Spleen (tissue), 11 donors: Measurements from ENCODE around the gene PLA2G6. TPM values are rescaled to one million over a fixed set of nuclear protein-coding genes. Genes with fewer than 3 reads are reported as not detected.
A peak's percentile ranks its signal among the peaks of the same experiment; 100 is the strongest.

Experiments
- DNase-seq: peaks from one replicate; pipeline ENCODE4 v3.0.0-alpha.2; 2020
- H3K27ac ChIP-seq, 8 donors: fragments of 200-600 bp; sonication (generic) in 7 of 8; 1 replicate in 4 of 8; 2 replicates in 4 of 8; pipeline versions ENCODE4 v1.5.0 to v1.8.0; 2016 to 2021; ENCODE audit warnings: inconsistent platforms in 4 of 8, mild to moderate bottlenecking in 4 of 8, moderate library complexity in 1 of 8
- H3K27me3 ChIP-seq, 7 donors: fragments of 200-600 bp; sonication (generic) in 6 of 7; replicated peaks in 1 of 7; 1 replicate in 4 of 7; 2 replicates in 3 of 7; pipeline versions ENCODE4 v1.5.0 to v1.8.0; 2016 to 2021; ENCODE audit warnings: inconsistent platforms in 3 of 7, mild to moderate bottlenecking in 1 of 7
- H3K36me3 ChIP-seq, 6 donors: fragments of 200-600 bp; sonication (generic) in 5 of 6; 1 replicate in 4 of 6; 2 replicates in 2 of 6; pipeline versions ENCODE4 v1.5.0 to v1.8.0; 2016 to 2021; ENCODE audit warnings: inconsistent platforms in 2 of 6
- H3K4me1 ChIP-seq, 6 donors: fragments of 200-600 bp; sonication (generic) in 5 of 6; 1 replicate in 3 of 6; 2 replicates in 3 of 6; pipeline versions ENCODE4 v1.5.0 to v1.8.0; 2016 to 2021; ENCODE audit warnings: inconsistent platforms in 3 of 6
- H3K4me3 ChIP-seq, 8 donors: fragments of 200-600 bp; sonication (generic) in 7 of 8; 1 replicate in 4 of 8; 2 replicates in 4 of 8; pipeline versions ENCODE4 v1.5.0 to v1.8.0; 2016 to 2021; ENCODE audit warnings: inconsistent platforms in 4 of 8, mild to moderate bottlenecking in 4 of 8, moderate library complexity in 2 of 8
- H3K9me3 ChIP-seq, 8 donors: fragments of 200-600 bp; sonication (generic) in 7 of 8; 1 replicate in 4 of 8; 2 replicates in 4 of 8; pipeline versions ENCODE4 v1.5.0 to v1.8.0; 2016 to 2021; ENCODE audit warnings: inconsistent platforms in 4 of 8
- POLR2A ChIP-seq, 3 donors: fragments of 450-650 bp; IDR thresholded peaks; one replicate each; pipeline ENCODE4 v1.5.1; 2017; ENCODE audit warnings: antibody characterized with exemption in 3 of 3, mild to moderate bottlenecking in 1 of 3
- POLR2AphosphoS5 ChIP-seq, 3 donors: sonication (generic); formaldehyde crosslinking; IDR thresholded peaks; one replicate each; pipeline ENCODE4 v1.5.1; 2017; ENCODE audit warnings: antibody characterized with exemption in 3 of 3
- WGBS, 5 donors: extraction: QIAGEN DNeasy Blood & Tissue Kit in 3 of 5; methylation state at CpG; one replicate each; pipeline versions ENCODE4 v1.1.5 to v1.1.7; 2013 to 2018; 5-methylcytosine and 5-hydroxymethylcytosine counted together
- intact Hi-C: fragments of 100-400 bp; cut with DNase I; formaldehyde crosslinking; loops from one replicate; pipeline ENCODE4 v1.15.0; 2023; ENCODE audit warnings: low total_unique reads
- polyA plus RNA-seq, 3 donors: library from polyadenylated mRNA; stranded (reverse); fragments of 200-250 nt; gene quantifications; one replicate each; pipeline ENCODE4 v1.2.1, GENCODE V29; 2013
- total RNA-seq, 7 donors: library from RNA; depleted of rRNA in 3 of 7; stranded (reverse); fragments of >200 nt in 3 of 7; fragmentation: NEBNext Ultra II Directional in 4 of 7; extraction: Animal tissue kit (Norgen Biotek cat#: 25700) in 4 of 7; gene quantifications; one replicate each; pipeline versions ENCODE4 v1.1.0 to v1.2.1, GENCODE V29; 2016 to 2021
- TF ChIP-seq, protein P1 (sequence below), 11 experiments: fragments of 200-600 bp in 7 of 11; fragments of 450-650 bp in 4 of 11; sonication (generic) in 4 of 11; IDR thresholded peaks in 8 of 11; conservative IDR thresholded peaks in 3 of 11; 1 replicate in 7 of 11; 2 replicates in 4 of 11; pipeline versions ENCODE4 v1.4.0 to v1.8.0; 2016 to 2021; ENCODE audit warnings: antibody characterized with exemption in 11 of 11, inconsistent platforms in 4 of 11, mild to moderate bottlenecking in 1 of 11
- donor health status: healthy with polysubstance abuse.
- donor health status: DM: no; HTN: no; CAD: no; lungs with moderate emphysema.
- donor health status: DM: no; HTN: no; CAD: no.
- donor health status: Bipolar disorder and iron deficiency.
- donor health status: healthy.
- donor health status: DM: no; HTN: no; CAD: no.
- donor health status: DM: yes; HTN: yes; CAD: no.

Gene PLA2G6
- total and polyA plus RNA-seq, 10 donors = 18.1 to 60.9 (median 55.8) TPM

GRCh38 chr22:38075105-38075825 lies 106.4 kb downstream of the PLA2G6 start:
- Histone ChIP-seq H3K9me3 (no peaks in the 10 kb centered on the region), H3K4me3 (no peak overlapping the region), H3K27ac (no peak overlapping the region), H3K27me3 (peaks cover 0 to 7% (median 0%) of the 10 kb centered on the region in 7 donors), H3K4me1 (peaks cover 0 to under 1% (median 0%) of the 10 kb centered on the region in 6 donors), H3K36me3 (peaks cover 0 to 61% (median 45%) of the 10 kb centered on the region in 6 donors)
- 90 to 92% (median 91%) methylated on average over 29 to 32 of the region's 32 CpGs for WGBS, 5 donors
- intact Hi-C loops = no loop called here
- peak; percentile 56 for DNase-seq
- TF ChIP-seq POLR2AphosphoS5 (IDR thresholded peaks at IDR 0.05) (peak in 1 of 3 donors; percentile 1), POLR2A (IDR thresholded peaks at IDR 0.05) (no peak)

GRCh38 chr22:38074181-38075104 lies 107.2 kb downstream of the PLA2G6 start:
- Histone ChIP-seq H3K4me1 (no peaks in the 10 kb centered on the region), H3K4me3 (no peak overlapping the region), H3K27me3 (no peaks in the 10 kb centered on the region), H3K36me3 (peaks cover 0 to 69% (median 48%) of the 10 kb centered on the region in 6 donors), H3K9me3 (no peaks in the 10 kb centered on the region), H3K27ac (no peak overlapping the region)
- 90 to 95% (median 94%) methylated on average over 29 to 47 of the region's 47 CpGs for WGBS, 5 donors
- intact Hi-C loops = no loop called here
- TF ChIP-seq POLR2AphosphoS5 (IDR thresholded peaks at IDR 0.05) = no peak
- TF ChIP-seq POLR2A (IDR thresholded peaks at IDR 0.05) = no peak
- TF ChIP-seq, protein P1, sequence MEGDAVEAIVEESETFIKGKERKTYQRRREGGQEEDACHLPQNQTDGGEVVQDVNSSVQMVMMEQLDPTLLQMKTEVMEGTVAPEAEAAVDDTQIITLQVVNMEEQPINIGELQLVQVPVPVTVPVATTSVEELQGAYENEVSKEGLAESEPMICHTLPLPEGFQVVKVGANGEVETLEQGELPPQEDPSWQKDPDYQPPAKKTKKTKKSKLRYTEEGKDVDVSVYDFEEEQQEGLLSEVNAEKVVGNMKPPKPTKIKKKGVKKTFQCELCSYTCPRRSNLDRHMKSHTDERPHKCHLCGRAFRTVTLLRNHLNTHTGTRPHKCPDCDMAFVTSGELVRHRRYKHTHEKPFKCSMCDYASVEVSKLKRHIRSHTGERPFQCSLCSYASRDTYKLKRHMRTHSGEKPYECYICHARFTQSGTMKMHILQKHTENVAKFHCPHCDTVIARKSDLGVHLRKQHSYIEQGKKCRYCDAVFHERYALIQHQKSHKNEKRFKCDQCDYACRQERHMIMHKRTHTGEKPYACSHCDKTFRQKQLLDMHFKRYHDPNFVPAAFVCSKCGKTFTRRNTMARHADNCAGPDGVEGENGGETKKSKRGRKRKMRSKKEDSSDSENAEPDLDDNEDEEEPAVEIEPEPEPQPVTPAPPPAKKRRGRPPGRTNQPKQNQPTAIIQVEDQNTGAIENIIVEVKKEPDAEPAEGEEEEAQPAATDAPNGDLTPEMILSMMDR (IDR thresholded peaks at IDR 0.05 in 8 of 11, conservative IDR thresholded peaks at IDR 0.05 in 3 of 11) = no peak
- DNase-seq = no peak

DNA sequence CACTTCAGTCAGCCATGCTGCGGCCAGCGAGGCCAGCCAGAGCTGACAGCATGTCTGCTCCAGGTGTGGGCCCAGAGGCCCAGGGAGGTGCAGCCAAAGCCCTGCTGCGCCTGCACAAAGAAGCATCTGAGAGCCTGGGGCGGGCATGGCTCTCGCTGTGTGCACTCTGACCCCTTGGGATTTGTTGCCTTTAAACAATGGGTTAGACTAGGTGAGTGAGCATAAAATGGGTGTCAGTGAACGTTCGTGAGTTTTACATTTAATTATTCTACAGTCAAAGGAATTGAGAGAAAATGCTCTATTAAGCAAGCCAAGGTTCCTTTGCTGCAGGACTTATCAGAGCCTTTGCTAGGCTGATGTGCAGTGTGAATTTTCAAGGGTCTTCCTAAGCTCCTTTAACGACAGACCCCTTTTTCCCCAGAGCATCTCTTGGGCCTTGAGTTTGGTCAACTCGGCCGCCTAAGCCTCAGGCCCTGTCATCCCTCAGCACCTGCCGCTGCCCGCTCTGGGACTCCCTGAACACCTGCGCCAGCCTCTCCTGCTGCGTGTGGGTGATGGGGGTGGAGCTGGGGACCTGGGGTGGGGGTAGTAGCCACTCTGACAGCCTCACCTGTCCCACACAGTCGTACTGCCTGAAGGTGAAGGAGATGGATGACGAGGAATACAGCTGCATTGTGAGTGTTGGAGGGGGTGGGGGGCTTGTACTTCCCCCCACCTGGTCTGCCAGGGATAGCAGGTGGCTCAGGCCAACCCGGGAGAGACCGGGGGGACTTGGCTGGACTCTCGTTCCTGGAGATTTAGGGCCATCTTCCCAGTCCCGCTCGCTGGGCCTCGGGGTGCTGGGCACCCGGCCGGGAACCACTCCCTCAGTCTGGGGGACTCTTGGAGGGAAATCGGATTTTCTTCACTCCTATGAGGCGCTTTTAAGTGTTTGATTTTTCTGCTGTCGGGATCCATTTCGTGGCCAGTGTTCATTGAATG lies 108.2 kb downstream of the PLA2G6 start:
- 94 to 96% (median 96%) methylated on average over 28 of the region's 28 CpGs for WGBS, 5 donors

DNA sequence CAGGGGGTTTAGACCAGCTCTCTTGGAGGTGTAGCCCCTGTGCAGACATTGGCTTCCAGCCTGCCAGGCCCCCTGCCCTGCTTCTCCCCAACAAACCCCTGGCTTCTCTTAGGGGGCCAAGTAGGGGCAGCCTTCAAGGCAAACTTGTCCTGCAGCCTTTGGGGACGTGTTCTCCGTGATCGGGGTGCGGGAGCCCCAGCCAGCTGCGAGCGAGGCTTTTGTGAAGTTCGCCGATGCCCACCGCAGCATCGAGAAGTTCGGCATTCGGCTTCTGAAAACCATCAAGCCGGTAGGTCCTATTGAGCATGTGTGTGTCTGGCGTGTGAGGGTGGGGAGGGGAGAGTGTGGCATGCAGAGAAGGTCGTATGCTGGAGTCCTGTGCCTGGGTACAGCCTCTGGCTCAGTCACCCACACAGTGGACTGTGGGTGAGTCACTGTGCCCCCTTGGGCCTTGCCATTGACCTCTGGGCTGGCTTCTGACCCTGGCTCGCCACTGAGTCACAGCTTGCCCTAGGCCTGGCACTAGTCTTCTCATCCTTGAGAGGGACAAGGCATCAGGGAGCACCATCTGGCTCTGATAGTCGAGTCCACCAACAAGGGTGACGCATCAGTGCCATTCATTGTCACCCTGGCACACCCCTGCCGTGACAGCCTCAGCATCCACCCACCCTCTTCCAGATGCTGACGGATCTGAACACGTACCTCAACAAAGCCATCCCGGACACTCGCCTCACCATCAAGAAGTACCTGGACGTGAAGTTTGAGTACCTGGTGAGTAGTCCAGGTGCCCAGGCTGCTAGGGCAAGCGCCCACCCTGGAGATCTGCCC lies 109.1 kb downstream of the PLA2G6 start:
- H3K36me3 ChIP-seq = peaks cover 0 to 88% (median 65%) of the 10 kb centered on the region in 6 donors
- H3K27me3 ChIP-seq = no peaks in the 10 kb centered on the region
- H3K4me3 ChIP-seq = no peak overlapping the region
- intact Hi-C loops = no loop called here
- H3K9me3 ChIP-seq = no peaks in the 10 kb centered on the region
- no peaks in the 10 kb centered on the region for H3K4me1 ChIP-seq
- TF ChIP-seq, protein P1 (IDR thresholded peaks at IDR 0.05 in 8 of 11, conservative IDR thresholded peaks at IDR 0.05 in 3 of 11) = no peak
- TF ChIP-seq POLR2AphosphoS5 (IDR thresholded peaks at IDR 0.05) = peak in 1 of 3 donors; percentile 15
- H3K27ac ChIP-seq = no peak overlapping the region
- 93 to 98% (median 95%) methylated on average over 24 to 25 of the region's 25 CpGs for WGBS, 5 donors
- DNase-seq = no peak

More for the DNA sequence above, 108.2 kb downstream of the PLA2G6 start:
- DNase-seq = no peak
- H3K4me1 ChIP-seq = no peaks in the 10 kb centered on the region
- no peak overlapping the region for H3K4me3 ChIP-seq
- no peak for TF ChIP-seq POLR2A (IDR thresholded peaks at IDR 0.05)
- no peak for TF ChIP-seq POLR2AphosphoS5 (IDR thresholded peaks at IDR 0.05)
- H3K9me3 ChIP-seq = no peaks in the 10 kb centered on the region
- H3K27me3 ChIP-seq = no peaks in the 10 kb centered on the region
- intact Hi-C loops = no loop called here
- peaks cover 0 to 79% (median 57%) of the 10 kb centered on the region in 6 donors for H3K36me3 ChIP-seq
- H3K27ac ChIP-seq = no peak overlapping the region
